ENCODE data around the gene MPHOSPH6. TPM values are rescaled to one million over a fixed set of nuclear protein-coding genes. Genes with fewer than 3 reads are reported as not detected.
"Not testable (repeated sequence)": the region's sequence is repeated elsewhere in the genome, so short reads cannot be mapped to it uniquely, and the experiment has no call there.

Gene MPHOSPH6, protein sequence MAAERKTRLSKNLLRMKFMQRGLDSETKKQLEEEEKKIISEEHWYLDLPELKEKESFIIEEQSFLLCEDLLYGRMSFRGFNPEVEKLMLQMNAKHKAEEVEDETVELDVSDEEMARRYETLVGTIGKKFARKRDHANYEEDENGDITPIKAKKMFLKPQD
- 34.6 TPM for total RNA-seq

DNA sequence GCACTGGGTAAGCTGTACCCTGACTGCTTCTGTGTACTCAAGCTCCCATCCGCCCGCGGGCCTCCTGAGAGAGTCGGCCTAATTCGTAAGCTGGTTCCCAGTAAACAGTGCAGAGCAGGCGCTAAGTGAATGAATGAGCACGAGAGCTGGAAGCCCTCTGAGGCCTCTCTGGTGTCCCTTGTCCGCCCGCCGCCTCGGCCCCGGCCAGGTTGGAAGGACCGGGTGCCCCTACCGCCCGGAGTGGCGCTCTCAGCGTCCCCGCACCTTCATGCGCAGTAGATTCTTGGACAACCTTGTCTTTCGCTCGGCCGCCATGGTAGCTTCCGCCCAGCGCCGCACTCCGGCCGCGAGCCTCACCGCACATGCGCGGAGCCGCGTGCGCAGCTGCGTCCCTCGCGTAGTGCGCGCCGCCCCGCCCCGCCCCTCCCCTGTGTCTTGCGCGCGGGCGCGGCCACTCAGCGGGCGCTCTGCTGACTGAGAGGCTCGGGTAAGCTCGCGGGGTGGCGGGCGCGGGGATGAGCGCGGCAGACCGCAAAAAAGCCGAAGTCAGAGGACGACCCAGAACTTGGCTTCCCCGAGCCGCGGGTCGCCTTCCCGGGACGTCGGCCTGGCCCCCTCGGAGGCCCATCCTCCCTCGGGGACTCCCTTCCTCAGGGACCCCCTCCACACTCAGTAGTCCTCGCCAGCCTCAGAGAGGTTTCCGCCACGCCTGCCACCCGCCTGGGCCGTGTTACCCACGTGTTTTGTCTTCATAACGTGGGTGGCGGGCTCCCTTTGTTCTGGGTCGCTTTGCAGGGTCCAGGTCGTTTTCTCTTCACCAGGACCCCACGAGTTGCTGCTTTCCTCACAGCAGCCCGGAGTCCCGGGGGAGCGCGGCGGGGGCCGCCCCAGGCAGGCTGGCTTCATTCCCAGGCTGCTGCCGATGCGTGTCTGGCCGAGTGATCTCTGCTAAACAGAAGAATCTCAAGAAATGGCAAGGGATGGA, at the start of gene MPHOSPH6:
Gene MPHOSPH6 (minus strand): TSS at position 364 of the 985 bp plus-strand sequence. CDS start 49 bp downstream, at position 315.
- DNase-seq (ENCODE audit: low spot score in 2 of 2), result peak; percentile 88 to 92
- no peak for FAIRE-seq

DNA sequence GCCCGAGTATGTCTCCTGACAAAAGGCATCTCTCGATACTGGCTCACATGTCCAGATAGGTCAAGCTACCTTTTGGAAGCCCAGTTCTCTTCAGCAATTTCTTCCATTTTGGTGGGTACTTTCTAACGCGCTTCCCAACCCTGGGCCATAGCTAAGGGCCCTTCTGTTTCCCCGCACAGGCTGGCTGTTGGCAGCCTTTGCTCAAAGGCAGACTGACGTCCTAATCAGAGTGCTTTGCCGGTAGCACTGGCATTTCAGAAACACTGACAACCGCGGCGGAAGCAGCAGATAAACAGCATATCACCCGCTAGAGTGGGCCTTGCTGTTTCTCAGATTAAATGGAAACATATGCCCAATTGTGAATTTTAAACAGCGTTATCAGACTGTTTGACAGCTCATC, 49.3 kb upstream of the MPHOSPH6 start:
- FAIRE-seq (no peak), DNase-seq (ENCODE audit: low spot score in 2 of 2) (no peak)

DNA sequence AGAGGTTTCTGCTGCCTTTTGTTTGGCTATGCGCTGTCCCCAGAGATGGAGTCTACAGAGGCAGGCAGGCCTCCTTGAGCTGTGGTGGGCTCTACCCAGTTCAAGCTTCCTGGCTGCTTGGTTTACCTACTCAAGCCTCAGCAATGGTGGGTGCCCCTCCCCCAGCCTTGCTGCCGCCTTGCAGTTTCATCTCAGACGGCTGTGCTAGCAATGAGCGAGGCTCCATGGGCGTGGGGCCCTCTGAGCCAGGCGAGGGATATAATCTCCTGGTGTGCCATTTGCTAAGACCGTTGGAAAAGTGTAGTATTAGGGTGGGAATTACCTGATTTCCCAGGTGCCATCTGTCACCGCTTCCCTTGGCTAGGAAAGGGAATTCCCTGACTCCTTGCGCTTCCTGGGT, 39.3 kb upstream of the MPHOSPH6 start:
- DNase-seq (ENCODE audit: low spot score in 2 of 2); FAIRE-seq: not testable (repeated sequence)

DNA sequence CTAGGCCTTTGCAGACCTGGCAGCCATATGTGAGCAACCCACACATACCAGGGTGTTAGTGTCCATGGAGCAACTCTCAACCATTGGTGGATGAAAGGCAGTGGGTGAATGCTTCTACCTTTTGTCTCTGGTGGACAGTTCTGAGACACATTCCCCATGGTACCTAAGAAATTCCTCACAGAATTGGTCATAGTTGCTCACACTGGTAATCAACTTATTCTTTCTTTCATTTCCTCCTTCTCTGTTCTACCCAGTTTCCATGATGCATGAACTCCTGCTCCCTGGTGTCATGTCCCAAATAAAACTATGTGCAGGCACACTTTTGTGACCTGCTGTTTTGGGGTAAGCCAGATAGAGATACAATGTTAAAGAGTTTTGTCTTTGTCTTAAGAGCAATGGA, 33.2 kb upstream of the MPHOSPH6 start:
- DNase-seq (ENCODE audit: low spot score in 2 of 2) (no peak), FAIRE-seq (no peak)

DNA sequence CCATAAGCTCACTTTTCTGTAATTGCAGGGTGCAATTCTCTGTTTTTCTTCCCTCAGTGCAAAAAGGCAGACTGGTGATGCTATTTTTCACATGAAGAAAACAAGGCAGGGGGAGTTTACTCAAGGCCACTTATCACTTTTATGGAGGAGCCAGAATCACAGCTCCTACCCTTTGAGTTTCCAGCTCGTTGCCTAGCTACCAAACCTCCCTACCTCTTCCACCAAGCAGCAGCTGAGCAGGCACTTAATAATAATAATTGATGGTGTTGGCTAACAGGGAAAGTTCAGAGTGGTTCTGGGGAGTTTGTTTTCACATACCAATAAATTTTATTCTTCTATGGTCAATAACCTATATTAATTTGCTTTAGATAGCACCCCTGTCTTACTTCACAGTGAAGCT, 31.9 kb upstream of the MPHOSPH6 start:
- DNase-seq (ENCODE audit: low spot score in 2 of 2) (no peak), FAIRE-seq (no peak)

DNA sequence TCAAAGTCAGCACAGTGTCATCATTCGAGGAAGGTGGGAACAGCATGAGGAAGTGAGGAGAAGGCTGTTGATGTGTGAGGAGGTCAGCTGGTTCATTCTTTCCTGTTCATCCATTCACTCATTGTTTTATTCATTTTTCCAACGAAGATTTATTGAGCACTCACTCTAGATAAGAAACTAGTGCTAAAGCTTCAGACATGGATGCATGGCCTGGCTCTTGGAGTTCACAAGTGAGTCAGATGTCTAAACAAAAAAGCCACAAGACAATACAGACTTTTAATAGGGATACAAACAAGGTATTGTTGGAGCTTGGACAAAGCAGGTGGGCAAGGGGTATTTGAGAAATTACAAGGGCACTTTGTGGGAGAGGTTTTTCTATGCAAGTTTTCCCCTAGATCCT, 31.3 kb upstream of the MPHOSPH6 start:
- FAIRE-seq (no peak), DNase-seq (ENCODE audit: low spot score in 2 of 2) (no peak)

DNA sequence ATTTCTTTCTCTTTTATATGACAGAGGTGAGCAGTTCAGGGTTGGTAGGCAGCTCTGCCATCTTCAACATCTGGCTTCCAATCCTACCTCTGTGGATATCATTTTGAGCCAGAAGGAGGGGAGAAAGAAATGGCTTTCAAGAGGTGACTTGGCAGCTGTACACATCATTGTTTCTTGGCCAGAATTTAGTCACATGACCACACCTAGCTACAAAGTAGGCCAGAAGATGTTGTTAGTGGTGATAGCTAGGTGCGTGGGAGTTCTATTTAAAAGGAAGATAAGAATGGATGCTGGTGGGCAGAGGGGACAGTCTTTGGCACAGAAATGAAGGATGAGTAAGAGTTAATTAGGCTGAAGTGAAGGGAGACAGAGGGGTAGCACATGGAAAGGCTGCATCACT, 29.2 kb upstream of the MPHOSPH6 start:
- FAIRE-seq, result no peak
- DNase-seq (ENCODE audit: low spot score in 2 of 2), result no peak

DNA sequence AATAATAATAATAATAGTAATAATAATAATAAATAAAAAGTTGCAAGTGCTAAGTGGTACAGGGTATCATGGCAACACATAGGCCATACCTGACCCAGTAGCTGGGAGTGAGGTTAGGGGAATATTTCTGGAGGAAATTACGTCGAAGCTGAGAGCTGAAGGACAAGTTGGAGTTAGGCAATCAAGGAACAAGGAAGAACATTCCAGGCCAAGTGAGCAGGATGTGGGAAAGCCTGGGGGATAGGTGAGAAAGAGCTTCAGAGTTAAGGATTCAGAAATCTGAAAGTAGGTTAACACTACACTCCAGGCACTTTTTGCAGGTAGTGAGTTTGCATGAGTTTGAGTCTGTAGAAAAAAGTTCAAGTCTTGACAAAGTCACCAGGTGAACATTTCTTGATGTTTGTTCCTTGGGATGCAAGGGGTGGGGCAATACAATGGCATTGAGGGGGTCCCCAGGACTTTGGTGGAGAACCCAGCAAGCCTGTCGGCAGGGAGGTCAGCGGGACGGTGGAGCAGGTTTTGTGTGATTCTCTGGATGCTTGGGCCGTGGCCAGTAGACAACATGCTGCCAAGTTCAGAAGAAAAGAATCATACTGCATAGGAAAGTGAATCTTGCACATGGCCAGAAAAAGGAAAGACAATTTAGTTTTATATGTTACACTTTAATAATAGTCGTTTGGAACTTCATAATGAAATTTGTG, 27.7 kb upstream of the MPHOSPH6 start:
- FAIRE-seq (no peak), DNase-seq (ENCODE audit: low spot score in 2 of 2) (no peak)

DNA sequence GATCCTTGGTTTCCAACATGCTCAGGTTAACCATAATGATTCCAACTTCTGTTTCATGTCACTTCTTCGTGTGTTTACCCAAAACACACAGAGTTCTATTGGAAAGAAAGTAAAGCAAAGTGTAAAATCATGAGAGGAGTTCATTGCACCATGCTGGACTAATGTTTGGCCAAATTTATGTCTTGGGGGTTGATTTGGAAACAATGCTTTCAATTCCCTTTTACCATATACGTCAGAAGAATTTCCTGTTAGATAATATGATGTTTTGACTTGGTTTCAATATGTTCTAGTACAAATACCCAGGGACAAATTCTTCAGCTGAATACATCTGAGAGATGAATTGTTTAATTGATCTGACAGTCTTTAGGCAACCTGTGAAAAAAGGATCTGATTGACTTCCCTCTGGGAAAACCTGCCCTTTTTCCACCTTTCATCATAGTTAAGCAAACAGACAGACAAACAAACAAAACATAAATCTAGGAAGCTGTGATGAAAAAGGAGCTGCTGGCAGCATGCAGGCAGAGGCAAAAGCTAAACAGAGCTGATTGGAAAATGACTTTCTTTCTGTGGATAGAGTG, 26.0 kb upstream of the MPHOSPH6 start:
- FAIRE-seq, result no peak
- DNase-seq (ENCODE audit: low spot score in 2 of 2), result no peak

DNA sequence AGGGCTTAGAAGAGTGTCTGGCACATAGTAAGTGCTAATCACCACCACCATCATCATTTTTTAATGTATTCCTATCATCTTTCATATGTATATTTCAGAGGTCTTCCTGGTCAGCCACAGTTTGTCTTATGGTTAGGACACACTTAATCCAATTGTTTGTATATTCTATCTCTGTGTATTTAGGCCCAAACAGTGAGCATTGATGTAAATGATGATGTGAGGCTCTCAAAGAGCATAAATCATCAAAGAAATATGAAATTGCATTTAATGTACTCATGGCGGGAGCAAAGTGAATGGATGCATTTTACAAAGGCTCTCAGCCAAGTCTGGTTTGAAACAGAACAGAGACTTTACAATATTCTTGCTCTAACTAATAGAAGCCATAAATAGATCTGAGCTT, 24.1 kb upstream of the MPHOSPH6 start:
- FAIRE-seq (no peak), DNase-seq (ENCODE audit: low spot score in 2 of 2) (no peak)

DNA sequence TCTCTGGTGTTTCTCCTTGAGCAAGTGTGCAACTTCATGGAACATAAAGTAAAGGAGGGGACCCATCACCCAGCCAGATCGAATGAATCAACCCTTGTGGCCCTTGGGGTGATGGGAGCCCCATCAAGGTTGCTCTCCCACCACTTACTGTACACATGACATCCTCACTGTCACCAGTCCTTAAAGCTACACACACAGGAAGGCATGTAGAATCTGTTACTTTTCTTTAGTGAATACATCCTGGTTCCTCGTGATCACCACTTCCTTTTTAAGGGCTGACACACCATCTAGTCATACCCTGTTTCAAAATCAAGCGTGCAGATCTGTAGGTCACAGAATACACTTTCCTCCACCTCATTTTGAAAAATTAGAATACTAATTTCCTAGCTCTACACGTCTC, 22.6 kb upstream of the MPHOSPH6 start:
- DNase-seq (ENCODE audit: low spot score in 2 of 2), result no peak
- no peak for FAIRE-seq

DNA sequence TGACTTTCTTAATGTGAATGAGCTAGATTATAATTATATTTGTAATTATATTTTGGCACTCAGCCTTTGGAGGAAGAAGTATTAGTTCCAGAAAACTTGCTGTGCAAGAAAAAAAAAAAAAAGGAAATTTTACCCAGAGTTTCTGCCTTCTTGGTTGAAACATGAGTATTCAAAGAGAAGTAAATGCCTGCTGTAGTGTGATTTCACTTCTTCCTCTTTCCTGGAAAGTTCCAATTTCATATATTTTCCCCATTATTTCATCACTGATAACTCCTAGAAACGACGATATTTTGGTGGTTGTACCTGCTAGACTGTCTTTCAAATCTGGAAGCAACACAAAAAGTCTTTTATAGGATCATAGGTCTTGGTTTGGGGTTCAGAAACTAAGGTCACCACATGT, 20.4 kb upstream of the MPHOSPH6 start:
- DNase-seq (ENCODE audit: low spot score in 2 of 2) (no peak), FAIRE-seq (no peak)

DNA sequence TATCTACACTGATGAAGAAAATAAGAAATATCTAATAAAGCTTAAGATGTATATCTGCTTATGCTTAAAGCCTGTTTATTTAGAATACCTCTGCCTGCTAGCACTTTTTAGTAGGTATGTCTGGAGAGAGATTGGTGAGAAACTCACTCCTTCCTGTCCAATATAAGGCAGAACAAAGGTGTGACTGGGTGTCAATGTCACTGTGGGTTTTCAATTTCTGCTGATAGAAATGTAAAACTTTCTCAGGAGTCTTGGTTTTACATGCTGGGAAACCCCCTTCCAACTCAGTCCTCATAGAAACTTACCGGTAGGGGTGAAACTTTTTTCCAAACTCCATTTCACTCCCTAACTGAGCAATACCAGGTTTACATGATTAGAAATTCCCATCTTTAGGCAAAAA, 17.8 kb upstream of the MPHOSPH6 start:
- FAIRE-seq, result no peak
- DNase-seq (ENCODE audit: low spot score in 2 of 2), result no peak

DNA sequence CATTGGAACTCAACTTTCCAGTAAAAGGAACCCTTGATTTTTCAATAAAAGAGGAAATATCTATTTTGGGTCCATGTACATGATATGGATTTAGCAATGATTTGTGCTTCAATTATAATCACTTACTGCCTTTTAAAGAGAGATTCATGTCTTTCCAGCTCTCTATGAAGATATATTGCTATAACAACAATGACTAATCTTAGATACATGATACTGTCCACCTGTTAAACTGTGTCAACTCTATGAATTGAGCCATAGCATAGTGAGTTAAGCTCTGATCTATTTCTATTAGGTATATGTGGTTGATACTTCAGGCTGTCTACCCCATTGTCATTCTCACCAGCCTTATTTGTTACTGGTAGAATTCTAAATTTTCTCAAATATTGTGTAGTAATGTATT, 15.0 kb upstream of the MPHOSPH6 start:
- DNase-seq (ENCODE audit: low spot score in 2 of 2), result no peak
- FAIRE-seq, result no peak

DNA sequence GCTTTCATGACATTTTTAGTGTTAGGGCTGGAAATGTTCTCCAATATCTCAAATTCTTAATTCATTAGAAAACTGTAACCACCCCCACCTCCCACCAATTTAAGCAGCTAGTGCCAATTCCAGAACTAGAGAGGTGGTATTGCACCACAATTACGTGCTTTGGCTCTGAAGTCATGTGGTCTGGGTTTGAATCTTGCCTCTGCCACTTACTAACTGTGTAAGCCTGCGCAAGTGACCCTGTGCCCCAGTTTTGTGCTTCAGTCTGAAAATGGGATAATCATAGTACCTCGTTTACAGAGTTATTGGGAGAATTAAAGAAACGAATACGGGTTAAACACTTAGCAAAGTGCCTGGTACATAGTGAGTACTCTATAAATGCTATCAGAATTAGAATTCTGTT, 14.2 kb upstream of the MPHOSPH6 start:
- no peak for DNase-seq (ENCODE audit: low spot score in 2 of 2)
- FAIRE-seq, result no peak

DNA sequence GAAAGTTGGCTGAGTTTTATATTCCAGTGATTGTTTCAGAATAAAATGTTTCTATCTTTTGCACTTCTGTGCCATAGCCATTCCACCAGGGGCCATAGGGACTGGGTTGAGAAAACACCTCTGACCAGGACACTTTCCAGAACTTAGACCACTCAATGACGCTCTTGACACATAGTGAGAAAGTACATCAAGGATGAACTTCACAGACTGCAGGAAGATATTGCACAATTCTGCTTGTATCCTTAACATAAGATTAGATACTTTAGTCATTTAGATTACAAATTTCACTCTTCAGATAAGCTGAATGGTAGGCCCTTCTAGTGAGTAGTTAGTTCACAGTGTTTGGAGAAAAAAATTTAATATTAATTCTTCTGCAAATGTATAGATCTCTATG, 13.0 kb upstream of the MPHOSPH6 start:
- DNase-seq (ENCODE audit: low spot score in 2 of 2) (no peak), FAIRE-seq (no peak)

DNA sequence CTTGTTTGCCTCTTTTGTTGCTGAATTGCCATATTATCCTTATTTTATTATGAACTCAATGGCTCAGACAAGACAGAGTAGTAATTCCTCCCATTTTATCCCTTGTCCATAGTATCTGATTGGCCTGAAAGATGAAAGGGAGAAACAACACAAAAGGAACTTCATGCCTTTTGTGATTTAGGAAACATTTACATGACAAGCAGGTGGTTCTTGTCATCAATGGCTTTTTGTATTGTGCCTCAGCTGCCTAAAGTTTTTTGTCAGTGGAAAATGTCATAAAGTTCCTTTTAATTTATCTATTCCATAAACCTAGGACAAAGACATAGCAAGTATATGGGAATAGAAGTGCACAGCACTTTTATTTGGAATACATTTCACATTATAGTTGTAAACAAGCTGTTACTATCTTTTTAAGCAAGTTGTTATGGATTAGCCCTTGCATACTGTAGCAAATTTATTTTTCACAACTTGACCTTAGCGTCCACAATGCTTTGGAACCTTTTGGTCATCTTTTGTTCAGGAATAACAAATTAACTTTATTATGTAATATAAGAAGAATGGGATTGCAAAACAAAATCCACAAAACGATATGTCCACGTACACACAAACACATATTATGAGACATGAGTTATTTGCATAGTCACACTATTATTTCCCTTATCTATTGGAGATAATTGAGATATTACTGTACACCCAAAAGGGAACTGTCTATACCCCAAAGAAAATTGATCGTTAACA, 12.4 kb upstream of the MPHOSPH6 start:
- FAIRE-seq (no peak), DNase-seq (ENCODE audit: low spot score in 2 of 2) (no peak)

DNA sequence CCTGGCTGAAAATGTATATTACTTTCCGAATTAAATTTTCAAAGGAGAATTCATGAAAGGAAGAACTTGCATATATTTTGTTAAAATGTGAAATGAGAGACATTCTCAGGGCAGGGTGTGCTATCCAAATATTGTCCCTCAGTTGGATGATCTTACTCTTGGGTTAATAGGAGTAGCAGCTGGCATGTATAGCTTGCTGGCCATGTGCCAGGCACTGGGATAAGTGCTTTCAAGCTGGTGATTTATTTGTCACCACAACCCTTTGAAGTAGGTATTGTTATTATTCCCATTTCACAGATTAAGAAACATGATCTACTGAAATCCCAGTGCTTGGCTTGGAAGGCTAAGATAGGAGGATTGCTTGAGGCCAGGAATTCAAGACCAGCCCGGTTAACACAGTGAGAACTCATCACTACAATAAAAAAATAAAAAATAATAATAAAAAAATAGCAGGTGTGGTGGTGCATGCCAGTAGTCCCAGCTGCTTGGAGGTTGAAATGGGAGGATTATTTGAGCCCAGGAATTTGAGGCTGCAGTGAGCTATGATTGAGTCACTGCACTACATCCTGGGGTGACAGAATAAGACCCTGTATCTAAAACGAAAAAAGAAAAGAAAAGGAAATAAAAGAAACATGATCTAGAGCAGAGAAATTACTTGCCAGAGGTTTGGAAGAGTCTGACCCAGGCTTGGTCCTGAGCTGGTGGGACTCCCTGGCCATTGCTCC, 11.6 kb upstream of the MPHOSPH6 start:
- DNase-seq (ENCODE audit: low spot score in 2 of 2) (no peak), FAIRE-seq (no peak)

DNA sequence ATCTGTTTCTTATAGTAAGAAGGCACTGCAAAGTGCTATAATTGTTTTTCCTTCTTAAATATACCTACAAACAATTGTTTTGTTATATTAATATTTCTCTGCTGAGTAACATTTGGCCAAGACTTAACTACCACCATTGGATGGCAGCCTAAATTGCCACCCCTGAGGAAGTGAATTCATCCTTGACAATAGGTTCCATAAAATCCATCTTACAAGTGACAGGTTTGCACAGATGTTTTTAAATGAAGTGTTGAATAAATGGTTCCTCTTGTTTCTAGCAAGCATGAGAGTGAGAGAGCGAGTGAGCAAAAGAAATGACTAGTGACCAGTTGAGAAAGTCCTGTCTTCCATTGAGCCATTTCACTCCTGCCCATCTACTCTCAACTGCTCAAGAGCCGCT, 8.3 kb upstream of the MPHOSPH6 start:
- DNase-seq (ENCODE audit: low spot score in 2 of 2) (no peak), FAIRE-seq (no peak)

DNA sequence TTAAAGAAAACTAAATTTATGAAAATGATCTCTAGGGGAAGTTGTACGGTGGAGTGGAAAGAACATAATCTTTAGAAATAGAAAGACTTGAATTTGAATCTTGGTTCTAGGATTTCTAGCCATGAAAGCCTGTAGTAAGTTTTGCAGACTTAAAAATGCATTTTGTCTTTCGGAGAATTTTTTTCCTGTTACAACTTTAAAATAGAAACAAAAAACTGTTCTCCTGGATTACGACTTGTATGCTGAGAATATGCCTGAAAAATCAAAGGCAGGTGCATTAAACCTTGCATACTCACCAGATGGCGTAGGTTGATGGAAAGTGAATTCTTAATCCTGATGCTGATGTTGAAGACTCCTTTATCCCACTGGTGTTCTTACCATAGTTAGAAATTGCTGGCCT, 7.5 kb upstream of the MPHOSPH6 start:
- no peak for DNase-seq (ENCODE audit: low spot score in 2 of 2)

More for the DNA sequence above, 7.5 kb upstream of the MPHOSPH6 start:
- FAIRE-seq, result no peak

Data from frontal cortex (tissue), 4 donors.